ENCODE measurements around the gene CLK4.

- no peak for TF ChIP-seq CTCF (IDR thresholded peaks at IDR 0.05 in 2 of 3, conservative IDR thresholded peaks at IDR 0.05 in 1 of 3; ENCODE audit: borderline replicate concordance in 1 of 3, insufficient read depth in 1 of 3, low read depth in 2 of 3, low read length in 2 of 3)
- no peak for TF ChIP-seq POLR2A (IDR thresholded peaks at IDR 0.05; ENCODE audit: borderline replicate concordance, extremely low read depth, insufficient read depth, insufficient read length)
- no peak for TF ChIP-seq TCF7L2 (IDR thresholded peaks at IDR 0.05; ENCODE audit: borderline replicate concordance, extremely low read depth, insufficient read depth, insufficient read length)
- TF ChIP-seq EGR1 (IDR thresholded peaks at IDR 0.05; ENCODE audit: low read depth), result no peak
- TF ChIP-seq SIN3A (IDR thresholded peaks at IDR 0.05; ENCODE audit: low read depth), result no peak
- no peak for TF ChIP-seq ZBTB33 (IDR thresholded peaks at IDR 0.05; ENCODE audit: extremely low read depth, insufficient replicate concordance, low read length)
- no peak for TF ChIP-seq ELF1 (IDR thresholded peaks at IDR 0.05; ENCODE audit: borderline replicate concordance, low read depth)
- TF ChIP-seq FOSL1 (IDR thresholded peaks at IDR 0.05; ENCODE audit: low read depth), result no peak
- no peak for TF ChIP-seq MAX (IDR thresholded peaks at IDR 0.05)
- TF ChIP-seq POLR2AphosphoS5 (IDR thresholded peaks at IDR 0.05; ENCODE audit: low read depth, low read length), result no peak
- no peak for TF ChIP-seq RAD21 (IDR thresholded peaks at IDR 0.05; ENCODE audit: low read depth)
These were observed 31.1 kb downstream of the CLK4 start for GRCh38 chr5:178595750-178596149.
